GM23338 (cell line): ENCODE measurements around the gene RFFL.

ENCODE experiments used
- CTCF ChIP-seq, 2 experiments: fragments of 200-600 bp in 1 of 2; sonication (generic) in 1 of 2; conservative IDR thresholded peaks; 2 replicates each; pipeline versions ENCODE4 v1.5.1 to v1.6.1; 2016 to 2017; ENCODE audit warnings: antibody characterized with exemption in 2 of 2, low read depth in 2 of 2, mild to moderate bottlenecking in 2 of 2, moderate library complexity in 1 of 2
- EZH2 ChIP-seq: fragments of 200-600 bp; sonication (generic); IDR thresholded peaks from one replicate; pipeline ENCODE4 v1.8.0; 2017; ENCODE audit warnings: antibody characterized with exemption, mild to moderate bottlenecking, low read depth; ENCODE audit not compliant: unreplicated experiment
- EZH2phosphoT487 ChIP-seq: fragments of 200-600 bp; sonication (generic); IDR thresholded peaks from one replicate; pipeline ENCODE4 v1.8.1; 2018; ENCODE audit warnings: antibody characterized with exemption; ENCODE audit not compliant: unreplicated experiment
- POLR2AphosphoS5 ChIP-seq: IDR thresholded peaks from 2 replicates; pipeline ENCODE4 v1.6.1; 2016; ENCODE audit warnings: antibody characterized with exemption, low read depth
- ZNF331 ChIP-seq: fragments of 250-450 bp; sonication (Bioruptor Pico); IDR thresholded peaks from 2 replicates; pipeline ENCODE4 v1.5.0; 2020; ENCODE audit warnings: low read depth, mild to moderate bottlenecking, moderate library complexity

- TF ChIP-seq ZNF331 (no peak), POLR2AphosphoS5 (no peak), EZH2phosphoT487 (no peak), CTCF (conservative IDR thresholded peaks at IDR 0.05; ENCODE audit: low read depth in 2 of 2) (no peak), EZH2 (no peak)
Observed at GRCh38 chr17:35023538-35023937, 40.0 kb downstream of the RFFL start.
